ENCODE results near the gene KIRREL1. TPM values are rescaled to one million over a fixed set of nuclear protein-coding genes. Genes with fewer than 3 reads are reported as not detected.

The KIRREL1 gene
- polyA plus RNA-seq, 1 donor (not counting 4 experiments of a cell fraction or from before 2014, with no cell fraction given): 19.7 TPM

DNA sequence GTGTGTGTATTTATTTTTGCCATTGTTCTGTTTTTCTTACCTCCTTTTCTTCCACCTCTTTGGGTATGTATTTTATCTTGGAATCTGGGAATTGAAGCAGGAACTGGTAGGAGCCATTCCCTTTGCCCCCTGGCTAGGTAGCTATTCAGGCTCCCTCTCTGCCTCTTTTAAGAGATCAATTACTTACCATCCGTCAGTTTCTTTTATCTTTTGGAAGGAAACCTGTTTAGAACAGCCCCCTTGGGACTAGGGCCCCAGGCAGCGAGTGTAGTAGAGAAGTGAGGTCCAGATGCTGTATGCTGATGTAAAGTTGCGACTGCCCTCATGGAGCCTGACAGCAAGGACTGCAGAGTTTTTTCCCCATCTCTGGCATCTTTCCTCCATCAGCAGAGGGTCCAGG lies 41.6 kb downstream of the KIRREL1 start:
- Histone ChIP-seq H3K9me3 (ENCODE audit: control insufficient read depth, low read depth, low read length) (no peaks in the 10 kb centered on the region), H3K4me3 (ENCODE audit: control insufficient read depth in 2 of 3, extremely low read depth in 1 of 3, insufficient read depth in 2 of 3, low read depth in 1 of 3, low read length in 3 of 3) (no peak overlapping the region), H3K27ac (ENCODE audit: control insufficient read depth, insufficient read depth, low read length) (no peak overlapping the region), H3K9ac (ENCODE audit: control insufficient read depth, extremely low read depth, insufficient read depth, low read length) (no peak overlapping the region), H3K9me1 (ENCODE audit: control insufficient read depth, extremely low read depth, insufficient read depth, low read length) (peaks cover under 1% of the 10 kb centered on the region), H3K27me3 (ENCODE audit: control insufficient read depth, extremely low read depth, insufficient read depth, low read length) (no peaks in the 10 kb centered on the region), H3K4me2 (ENCODE audit: control insufficient read depth, extremely low read depth, insufficient read depth, low read depth, low read length) (no peak overlapping the region), H3K36me3 (ENCODE audit: control insufficient read depth in 2 of 2, extremely low read depth in 1 of 2, insufficient read depth in 2 of 2, low read length in 2 of 2) (peaks cover 25 to 27% of the 10 kb centered on the region in 2 experiments), H4K20me1 (ENCODE audit: control insufficient read depth, extremely low read depth, insufficient read depth, low read length) (peaks cover 2% of the 10 kb centered on the region), H3K4me1 (ENCODE audit: control insufficient read depth, extremely low read depth, insufficient read depth, low read length) (peaks cover 32% of the 10 kb centered on the region), H2AFZ (ENCODE audit: control insufficient read depth, low read length) (no peak overlapping the region), H3K79me2 (ENCODE audit: control insufficient read depth, insufficient read depth, low read length) (peaks cover 86% of the 10 kb centered on the region)
- TF ChIP-seq EZH2 (IDR thresholded peaks at IDR 0.05; ENCODE audit: low read length): no peak
- TF ChIP-seq, protein P1, sequence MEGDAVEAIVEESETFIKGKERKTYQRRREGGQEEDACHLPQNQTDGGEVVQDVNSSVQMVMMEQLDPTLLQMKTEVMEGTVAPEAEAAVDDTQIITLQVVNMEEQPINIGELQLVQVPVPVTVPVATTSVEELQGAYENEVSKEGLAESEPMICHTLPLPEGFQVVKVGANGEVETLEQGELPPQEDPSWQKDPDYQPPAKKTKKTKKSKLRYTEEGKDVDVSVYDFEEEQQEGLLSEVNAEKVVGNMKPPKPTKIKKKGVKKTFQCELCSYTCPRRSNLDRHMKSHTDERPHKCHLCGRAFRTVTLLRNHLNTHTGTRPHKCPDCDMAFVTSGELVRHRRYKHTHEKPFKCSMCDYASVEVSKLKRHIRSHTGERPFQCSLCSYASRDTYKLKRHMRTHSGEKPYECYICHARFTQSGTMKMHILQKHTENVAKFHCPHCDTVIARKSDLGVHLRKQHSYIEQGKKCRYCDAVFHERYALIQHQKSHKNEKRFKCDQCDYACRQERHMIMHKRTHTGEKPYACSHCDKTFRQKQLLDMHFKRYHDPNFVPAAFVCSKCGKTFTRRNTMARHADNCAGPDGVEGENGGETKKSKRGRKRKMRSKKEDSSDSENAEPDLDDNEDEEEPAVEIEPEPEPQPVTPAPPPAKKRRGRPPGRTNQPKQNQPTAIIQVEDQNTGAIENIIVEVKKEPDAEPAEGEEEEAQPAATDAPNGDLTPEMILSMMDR (optimal IDR thresholded peaks at IDR 0.05 in 1 of 3, IDR thresholded peaks at IDR 0.05 in 1 of 3, conservative IDR thresholded peaks at IDR 0.05 in 1 of 3; ENCODE audit: extremely low read depth in 1 of 3, insufficient read depth in 2 of 3, low read length in 3 of 3): no peak
- dilution Hi-C loops (cut with MboI; ENCODE audit: extremely low pct_ligation_motif_present, low sequenced_read_pairs): no loop called here
- DNase-seq (ENCODE audit: low read depth, low spot score) (no peak), FAIRE-seq (no peak)

DNA sequence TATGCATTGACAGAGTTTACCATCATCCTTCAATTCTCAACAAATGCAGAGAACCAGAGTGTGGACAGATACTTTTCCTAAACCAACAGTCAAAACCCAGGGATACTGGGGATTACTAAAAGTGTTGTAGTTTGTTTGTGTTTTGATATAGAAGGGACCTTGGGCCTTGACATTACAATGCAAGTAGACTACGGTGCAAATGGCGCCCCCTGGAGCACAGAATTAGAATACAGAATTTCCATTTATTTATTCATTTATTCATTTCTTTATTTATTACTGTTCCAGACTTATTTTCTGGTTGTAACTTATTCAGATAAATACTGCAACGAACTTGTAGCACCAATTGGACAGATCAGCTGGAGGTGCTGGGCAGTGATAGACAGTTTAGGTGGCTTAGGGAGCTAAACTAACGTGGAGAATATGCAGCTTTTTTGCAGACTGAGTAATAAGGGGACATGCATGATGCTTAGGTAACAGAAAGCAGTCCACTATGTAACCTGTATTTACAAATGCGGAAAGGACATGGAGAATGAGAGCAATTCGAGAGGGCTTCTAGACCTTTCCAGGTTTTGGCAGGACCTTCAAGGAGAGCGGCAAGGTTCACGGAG lies 42.6 kb downstream of the KIRREL1 start:
- Histone ChIP-seq H4K20me1 (ENCODE audit: control insufficient read depth, extremely low read depth, insufficient read depth, low read length) (peaks cover 2% of the 10 kb centered on the region), H3K4me1 (ENCODE audit: control insufficient read depth, extremely low read depth, insufficient read depth, low read length) (peaks cover 32% of the 10 kb centered on the region), H3K4me2 (ENCODE audit: control insufficient read depth, extremely low read depth, insufficient read depth, low read depth, low read length) (no peak overlapping the region), H3K27me3 (ENCODE audit: control insufficient read depth, extremely low read depth, insufficient read depth, low read length) (no peaks in the 10 kb centered on the region), H3K36me3 (ENCODE audit: control insufficient read depth in 2 of 2, extremely low read depth in 1 of 2, insufficient read depth in 2 of 2, low read length in 2 of 2) (peaks cover 19 to 21% of the 10 kb centered on the region in 2 experiments), H2AFZ (ENCODE audit: control insufficient read depth, low read length) (no peak overlapping the region), H3K79me2 (ENCODE audit: control insufficient read depth, insufficient read depth, low read length) (peaks cover 87% of the 10 kb centered on the region), H3K27ac (ENCODE audit: control insufficient read depth, insufficient read depth, low read length) (no peak overlapping the region), H3K4me3 (ENCODE audit: control insufficient read depth in 2 of 3, extremely low read depth in 1 of 3, insufficient read depth in 2 of 3, low read depth in 1 of 3, low read length in 3 of 3) (no peak overlapping the region), H3K9me1 (ENCODE audit: control insufficient read depth, extremely low read depth, insufficient read depth, low read length) (peaks cover 2% of the 10 kb centered on the region), H3K9ac (ENCODE audit: control insufficient read depth, extremely low read depth, insufficient read depth, low read length) (no peak overlapping the region), H3K9me3 (ENCODE audit: control insufficient read depth, low read depth, low read length) (no peaks in the 10 kb centered on the region)
- FAIRE-seq: peak; percentile 46
- no peak for DNase-seq (ENCODE audit: low read depth, low spot score)
- dilution Hi-C loops (cut with MboI; ENCODE audit: extremely low pct_ligation_motif_present, low sequenced_read_pairs): no loop called here
- no peak for TF ChIP-seq EZH2 (IDR thresholded peaks at IDR 0.05; ENCODE audit: low read length)
- TF ChIP-seq, protein P1 (optimal IDR thresholded peaks at IDR 0.05 in 1 of 3, IDR thresholded peaks at IDR 0.05 in 1 of 3, conservative IDR thresholded peaks at IDR 0.05 in 1 of 3; ENCODE audit: extremely low read depth in 1 of 3, insufficient read depth in 2 of 3, low read length in 3 of 3): peak; percentile 49 to 60 (median 53)

All from keratinocyte (primary cell).